ENCODE measurements around the gene PMF1.

GRCh38 chr1:156221986-156222692 is 9.3 kb downstream of the PMF1 start:
- TF ChIP-seq POLR2AphosphoS5 (IDR thresholded peaks at IDR 0.05; ENCODE audit: low read depth, low read length) = no peak
- no peak for TF ChIP-seq SIN3A (IDR thresholded peaks at IDR 0.05; ENCODE audit: borderline replicate concordance, insufficient read depth, low read length)
- no peak for TF ChIP-seq TAF1 (IDR thresholded peaks at IDR 0.05; ENCODE audit: borderline replicate concordance, insufficient read depth, low read length)
- TF ChIP-seq REST (IDR thresholded peaks at IDR 0.05; ENCODE audit: insufficient read depth in 1 of 2, low read depth in 2 of 2, low read length in 2 of 2) = no peak

All from PFSK-1 (cell line).